H1 (cell line): ENCODE data around the gene HPX. TPM values are rescaled to one million over a fixed set of nuclear protein-coding genes. Genes with fewer than 3 reads are reported as not detected.

Experiments
- CTCF ChIA-PET: fragments of 300-600 bp; sonication (Branson Sonifier 250); formaldehyde crosslinking; loops from one replicate; lab custom pipeline; 2021; ENCODE audit not compliant: partially characterized antibody; lab: Charles Lee
- POLR2A ChIA-PET: fragments of 300-600 bp; sonication (Branson Sonifier 250); formaldehyde crosslinking; loops from one replicate; lab custom pipeline; 2021; ENCODE audit warnings: inconsistent platforms; ENCODE audit not compliant: partially characterized antibody; lab: Charles Lee
- DNase-seq, 2 experiments: peaks; one replicate each; pipeline versions ENCODE4 v3.0.0 to v3.0.0-alpha.2; 2010 to 2022; ENCODE audit warnings: low spot score in 2 of 2, low read depth in 1 of 2, mixed read lengths in 1 of 2
- FAIRE-seq: peaks from 2 replicates; lab custom pipeline; 2011; peaks lifted over from hg19 to GRCh38; lab: Jason Lieb, UNC
- H2AFZ ChIP-seq: 2 replicates; pipeline ENCODE4 v1.8.1; 2012; ENCODE audit warnings: low read length, inconsistent platforms
- H2AK5ac ChIP-seq: 2 replicates; pipeline ENCODE4 v1.6.1; 2013; ENCODE audit warnings: low read depth, low read length
- H2BK120ac ChIP-seq: replicated peaks from 2 replicates; pipeline ENCODE3; 2013; ENCODE audit warnings: low read depth, low read length, inconsistent platforms
- H2BK12ac ChIP-seq: 2 replicates; pipeline ENCODE4 v1.6.1; 2013; ENCODE audit warnings: low read depth, low read length
- H2BK15ac ChIP-seq: 2 replicates; pipeline ENCODE4 v1.6.1; 2013; ENCODE audit warnings: low read length
- H2BK20ac ChIP-seq: 2 replicates; pipeline ENCODE4 v1.6.1; 2013; ENCODE audit warnings: low read length
- H2BK5ac ChIP-seq: 2 replicates; pipeline ENCODE4 v1.6.1; 2013; ENCODE audit warnings: low read depth, low read length
- H3K14ac ChIP-seq: 2 replicates; pipeline ENCODE4 v1.6.1; 2013; ENCODE audit warnings: inconsistent platforms; ENCODE audit not compliant: insufficient read length
- H3K18ac ChIP-seq: 2 replicates; pipeline ENCODE4 v1.6.1; 2013; ENCODE audit warnings: low read length; ENCODE audit errors: extremely low read depth
- H3K23ac ChIP-seq: 2 replicates; pipeline ENCODE4 v1.6.1; 2013; ENCODE audit warnings: inconsistent platforms; ENCODE audit not compliant: insufficient read length
- H3K23me2 ChIP-seq: 2 replicates; pipeline ENCODE4 v1.6.1; 2013; ENCODE audit warnings: low read depth, low read length
- H3K27ac ChIP-seq: 2 replicates; pipeline ENCODE4 v1.6.1; 2011; ENCODE audit warnings: low read depth, low read length, inconsistent platforms
- H3K27me3 ChIP-seq, 4 experiments: replicated peaks in 1 of 4; 1 replicate in 1 of 4; 2 replicates in 3 of 4; pipeline versions ENCODE4 v1.6.1 to v1.8.1; 2011 to 2013; ENCODE audit warnings: low read length in 3 of 4, mild to moderate bottlenecking in 3 of 4, inconsistent platforms in 2 of 4, mixed read lengths in 2 of 4, moderate library complexity in 1 of 4; ENCODE audit not compliant: control insufficient read depth in 3 of 4, insufficient read depth in 3 of 4; ENCODE audit errors: extremely low read depth in 1 of 4
- H3K36me3 ChIP-seq, 4 experiments: 2 replicates each; pipeline versions ENCODE4 v1.6.1 to v1.8.1; 2011 to 2013; ENCODE audit warnings: mild to moderate bottlenecking in 4 of 4, low read length in 3 of 4, moderate library complexity in 2 of 4, control low read depth in 1 of 4, inconsistent platforms in 1 of 4; ENCODE audit not compliant: insufficient read depth in 4 of 4, control insufficient read depth in 2 of 4
- H3K4ac ChIP-seq: replicated peaks from 2 replicates; pipeline ENCODE3; 2013; ENCODE audit warnings: low read length, low read depth, mixed read lengths, inconsistent platforms; ENCODE audit not compliant: insufficient read length
- H3K4me1 ChIP-seq, 4 experiments: replicated peaks in 1 of 4; 1 replicate in 1 of 4; 2 replicates in 3 of 4; pipeline versions ENCODE4 v1.6.1 to v1.8.1; 2011 to 2013; ENCODE audit warnings: low read length in 3 of 4, inconsistent platforms in 2 of 4, mixed read lengths in 1 of 4; ENCODE audit not compliant: insufficient read depth in 4 of 4, control insufficient read depth in 3 of 4
- H3K4me2 ChIP-seq, 2 experiments: 2 replicates each; pipeline versions ENCODE4 v1.6.1 to v1.8.1; 2011 to 2013; ENCODE audit warnings: low read depth in 2 of 2, low read length in 2 of 2, control low read depth in 1 of 2, inconsistent platforms in 1 of 2, mild to moderate bottlenecking in 1 of 2; ENCODE audit not compliant: insufficient read depth in 1 of 2
- H3K4me3 ChIP-seq, 4 experiments: fragments of 200-600, 300-600 bp in 1 of 4; sonication (generic), shearing (Covaris generic), sonication (Bioruptor Twin) in 1 of 4; 2 replicates each; pipeline versions ENCODE4 v1.5.1 to v1.8.1; 2011 to 2016; ENCODE audit warnings: low read length in 4 of 4, low read depth in 3 of 4, control low read depth in 2 of 4, inconsistent platforms in 2 of 4, mild to moderate bottlenecking in 2 of 4, mixed read lengths in 1 of 4, moderate library complexity in 1 of 4; ENCODE audit not compliant: insufficient read depth in 2 of 4; ENCODE audit errors: extremely low read depth in 1 of 4
- H3K56ac ChIP-seq: replicated peaks from 2 replicates; pipeline ENCODE3; 2013; ENCODE audit warnings: low read depth, mild to moderate bottlenecking, mixed read lengths, low read length, inconsistent platforms; ENCODE audit not compliant: insufficient read length
- H3K79me1 ChIP-seq: 2 replicates; pipeline ENCODE4 v1.6.1; 2013; ENCODE audit warnings: low read depth, low read length, control low read depth
- H3K79me2 ChIP-seq, 2 experiments: 2 replicates each; pipeline versions ENCODE4 v1.6.1 to v1.8.1; 2012 to 2013; ENCODE audit warnings: low read length in 2 of 2, mild to moderate bottlenecking in 2 of 2, inconsistent platforms in 1 of 2; ENCODE audit not compliant: insufficient read depth in 2 of 2, control insufficient read depth in 1 of 2
- H3K9ac ChIP-seq, 4 experiments: replicated peaks in 1 of 4; 1 replicate in 1 of 4; 2 replicates in 3 of 4; pipeline versions ENCODE4 v1.6.1 to v1.8.1; 2011 to 2013; ENCODE audit warnings: low read depth in 3 of 4, low read length in 3 of 4, control low read depth in 2 of 4, mild to moderate bottlenecking in 2 of 4, moderate library complexity in 2 of 4, inconsistent platforms in 1 of 4; ENCODE audit errors: extremely low read depth in 1 of 4
- H3K9me3 ChIP-seq, 2 experiments: 2 replicates each; pipeline versions ENCODE4 v1.6.1 to v1.8.1; 2012 to 2013; ENCODE audit warnings: mild to moderate bottlenecking in 2 of 2, moderate library complexity in 2 of 2, control low read depth in 1 of 2, inconsistent platforms in 1 of 2, low read depth in 1 of 2, low read length in 1 of 2, mixed read lengths in 1 of 2; ENCODE audit not compliant: insufficient read depth in 2 of 2
- H4K20me1 ChIP-seq, 2 experiments: replicated peaks in 1 of 2; 2 replicates each; pipeline versions ENCODE3 to v1.8.1; 2011 to 2013; ENCODE audit warnings: inconsistent platforms in 2 of 2, low read length in 2 of 2, mild to moderate bottlenecking in 1 of 2; ENCODE audit not compliant: insufficient read depth in 2 of 2, control insufficient read depth in 1 of 2
- H4K5ac ChIP-seq: 2 replicates; pipeline ENCODE4 v1.6.1; 2013; ENCODE audit warnings: low read length, low read depth, mixed read lengths, inconsistent platforms; ENCODE audit not compliant: insufficient read length
- H4K8ac ChIP-seq: 2 replicates; pipeline ENCODE4 v1.8.0; 2013; ENCODE audit warnings: mild to moderate bottlenecking, moderate library complexity, low read length, inconsistent platforms; ENCODE audit not compliant: insufficient read depth; ENCODE audit errors: extremely low read depth
- H4K91ac ChIP-seq: replicated peaks from 2 replicates; pipeline ENCODE3; 2013; ENCODE audit warnings: low read length, mixed read lengths, inconsistent platforms; ENCODE audit not compliant: insufficient read length
- ASH2L ChIP-seq: fragments of 200-600, 300-600 bp; sonication (generic); IDR thresholded peaks from one replicate; pipeline ENCODE4 v1.7.1; 2017; ENCODE audit warnings: low read length
- KDM4A ChIP-seq: IDR thresholded peaks from one replicate; pipeline ENCODE4 v1.7.1; 2012; ENCODE audit warnings: low read depth, mild to moderate bottlenecking, moderate library complexity, low read length, inconsistent platforms; ENCODE audit not compliant: severe bottlenecking
- PHF8 ChIP-seq: fragments of 200-600 bp; sonication (generic); conservative IDR thresholded peaks from 2 replicates; pipeline ENCODE4 v1.7.1; 2012; ENCODE audit warnings: low read depth, mild to moderate bottlenecking, inconsistent platforms, low read length, moderate library complexity
- POLR2A ChIP-seq, 2 experiments: IDR thresholded peaks; 1 replicate in 1 of 2; 2 replicates in 1 of 2; pipeline ENCODE4 v1.6.1; 2011; ENCODE audit warnings: low read depth in 2 of 2, low read length in 2 of 2, mild to moderate bottlenecking in 2 of 2; ENCODE audit errors: control extremely low read depth in 1 of 2
- RBBP5 ChIP-seq: IDR thresholded peaks from 2 replicates; pipeline ENCODE4 v1.7.1; 2012; ENCODE audit warnings: low read depth, mild to moderate bottlenecking, inconsistent platforms, low read length, moderate library complexity, borderline replicate concordance
- RXRA ChIP-seq: IDR thresholded peaks from 2 replicates; pipeline ENCODE4 v1.6.1; 2011; ENCODE audit warnings: low read depth, mild to moderate bottlenecking, low read length, moderate library complexity; ENCODE audit not compliant: insufficient read depth
- SP2 ChIP-seq: IDR thresholded peaks from 2 replicates; pipeline ENCODE4 v1.6.1; 2012; ENCODE audit warnings: mild to moderate bottlenecking, low read length, inconsistent platforms
- TAF7 ChIP-seq: optimal IDR thresholded peaks from 2 replicates; pipeline ENCODE3; 2011; ENCODE audit warnings: low read depth, mild to moderate bottlenecking, inconsistent platforms, low read length, moderate library complexity, borderline replicate concordance
- YY1 ChIP-seq: IDR thresholded peaks from 2 replicates; pipeline ENCODE4 v1.6.1; 2011; ENCODE audit warnings: low read depth, mild to moderate bottlenecking, low read length
- WGBS, 2 experiments: shearing (Covaris generic) in 1 of 2; methylation state at CpG; one replicate each; pipeline versions ENCODE4 v1.1.6 to v1.1.7; 2013 to 2015; ENCODE audit warnings: low lambda C conversion rate in 2 of 2, mixed read lengths in 2 of 2, inconsistent platforms in 1 of 2, low coverage in 1 of 2, missing lambda C conversion rate in 1 of 2; ENCODE audit not compliant: insufficient replicate concordance in 2 of 2, insufficient coverage in 1 of 2, insufficient read length in 1 of 2; ENCODE audit errors: extremely low coverage in 1 of 2, missing lambda C conversion rate in 1 of 2; 5-methylcytosine and 5-hydroxymethylcytosine counted together
- polyA plus RNA-seq, 7 experiments: library from polyadenylated mRNA; depleted of rRNA in 3 of 7; stranded (reverse) in 5 of 7; unstranded in 2 of 7; fragments of >200 nt in 5 of 7; fragments of 200-250 nt in 2 of 7; gene quantifications; 1 replicate in 5 of 7; 2 replicates in 1 of 7; 4 replicates in 1 of 7; pipeline versions ENCODE4 v1.2.1 to v1.2.3, GENCODE V29; 2011 to 2013; ENCODE audit warnings: missing spikeins in 2 of 7, mixed read lengths in 2 of 7
- total RNA-seq: library from RNA; stranded (reverse); fragmentation: NEBNext Ultra II Directional; extraction: Animal tissue kit (Norgen Biotek cat#: 25700); gene quantifications from 2 replicates; pipeline ENCODE4 v1.2.1, GENCODE V29; 2021

The HPX gene
- total and polyA plus RNA-seq, 2 of the 8 experiments (the other 6 are each of a cell fraction or from before 2014, with no cell fraction given): 0.80 to 0.97 TPM

- no peak within 1 kb of the TSS; the same call in 1 of the 2 replicates for H3K18ac ChIP-seq
- peak within 1 kb of the TSS; percentile 78 to 97 (median 86) for H3K4me3 ChIP-seq
- H3K14ac ChIP-seq: no peak within 1 kb of the TSS
- 0 out of 2 replicates have a peak, but pooled peaks cover 2% of the 10 kb centered on the region for H3K79me1 ChIP-seq
- H2BK5ac ChIP-seq: peak within 1 kb of the TSS; percentile 52; the same call in 1 of the 2 replicates
- peak within 1 kb of the TSS; percentile 39; the same call in 1 of the 2 replicates for H2BK12ac ChIP-seq
- H3K4me1 ChIP-seq: peaks cover 2 to 5% (median 4%) of the 10 kb centered on the region in 4 experiments; a peak in 4 of 7 replicates
- no peaks in the 10 kb centered on the region for H3K36me3 ChIP-seq
- peak within 1 kb of the TSS; percentile 84 to 90 for H3K4me2 ChIP-seq
- H3K4ac ChIP-seq: no peak within 1 kb of the TSS
- H4K8ac ChIP-seq: peak within 1 kb of the TSS; percentile 93
- H2BK120ac ChIP-seq: no peak within 1 kb of the TSS
- H4K5ac ChIP-seq: peak within 1 kb of the TSS; percentile 51
- no peak within 1 kb of the TSS for H3K27ac ChIP-seq
- H3K23me2 ChIP-seq: peaks cover 3% of the 10 kb centered on the region; the same call in 1 of the 2 replicates
- peaks cover 1 to 13% (median 7%) of the 10 kb centered on the region in 4 experiments for H3K27me3 ChIP-seq
- H3K79me2 ChIP-seq: no peaks in the 10 kb centered on the region
- DNase-seq: peak in 1 of 2 experiments; percentile 81
- no peak within 1 kb of the TSS for H3K23ac ChIP-seq
- FAIRE-seq: no peak
- TF ChIP-seq KDM4A (peak; percentile 82), YY1 (peak; percentile 84; the same call in 1 of the 2 replicates), TAF7 (peak; percentile 29), RXRA (no peak), ASH2L (peak; percentile 66), POLR2A (IDR thresholded peaks at IDR 0.05; ENCODE audit: control extremely low read depth in 1 of 2, low read depth in 2 of 2, low read length in 2 of 2) (peak in 1 of 2 experiments; percentile 65; a peak in 2 of 3 replicates), PHF8 (peak; percentile 54; the same call in 1 of the 2 replicates), SP2 (no peak), RBBP5 (peak; percentile 89)
- peak within 1 kb of the TSS; percentile 60 for H2AFZ ChIP-seq
- peak within 1 kb of the TSS; percentile 66 for H4K91ac ChIP-seq
- H2BK15ac ChIP-seq: no peak within 1 kb of the TSS
- no peak within 1 kb of the TSS for H2AK5ac ChIP-seq
- POLR2A ChIA-PET: interaction anchor here (0.6 to 2.5 kb wide), 7 partner anchors 13 to 1070 kb away, joined by 3 to 10 read pairs (median 3); no protein-coding TSS in a partner anchor
- H3K56ac ChIP-seq: peak within 1 kb of the TSS; percentile 71
- 3% methylated on average over 33 of the region's 75 CpGs; no CpG with 5 or more reads in 1 of the 2 experiments for WGBS, 2 experiments
- no peak within 1 kb of the TSS for H2BK20ac ChIP-seq
- no peaks in the 10 kb centered on the region for H4K20me1 ChIP-seq
- no peaks in the 10 kb centered on the region for H3K9me3 ChIP-seq
- CTCF ChIA-PET: interaction anchor here (0.6 to 10.1 kb wide), 11 partner anchors 8 to 320 kb away, joined by 3 to 78 read pairs (median 4); partner anchors contain the start of gene HPX
- H3K9ac ChIP-seq: peak within 1 kb of the TSS in 3 of 4 experiments; percentile 25 to 66 (median 36); a peak in 3 of 7 replicates
Observed at GRCh38 chr11:6419009-6419631, 21.7 kb downstream of the HPX start, which contains the start of gene APBB1. Gene APBB1 (minus strand): TSS chr11:6419094. CDS start chr11:6411347, 7,747 bp downstream.
